ENCODE results near the gene CNKSR1. TPM values are rescaled to one million over a fixed set of nuclear protein-coding genes. Genes with fewer than 3 reads are reported as not detected.
A peak's percentile ranks its signal among the peaks of the same experiment; 100 is the strongest.

CNKSR1 gene
- total and polyA plus RNA-seq, 2 of the 8 experiments (the other 6 are each of a cell fraction or from before 2014, with no cell fraction given), result 13.9 to 14.5 TPM

DNA sequence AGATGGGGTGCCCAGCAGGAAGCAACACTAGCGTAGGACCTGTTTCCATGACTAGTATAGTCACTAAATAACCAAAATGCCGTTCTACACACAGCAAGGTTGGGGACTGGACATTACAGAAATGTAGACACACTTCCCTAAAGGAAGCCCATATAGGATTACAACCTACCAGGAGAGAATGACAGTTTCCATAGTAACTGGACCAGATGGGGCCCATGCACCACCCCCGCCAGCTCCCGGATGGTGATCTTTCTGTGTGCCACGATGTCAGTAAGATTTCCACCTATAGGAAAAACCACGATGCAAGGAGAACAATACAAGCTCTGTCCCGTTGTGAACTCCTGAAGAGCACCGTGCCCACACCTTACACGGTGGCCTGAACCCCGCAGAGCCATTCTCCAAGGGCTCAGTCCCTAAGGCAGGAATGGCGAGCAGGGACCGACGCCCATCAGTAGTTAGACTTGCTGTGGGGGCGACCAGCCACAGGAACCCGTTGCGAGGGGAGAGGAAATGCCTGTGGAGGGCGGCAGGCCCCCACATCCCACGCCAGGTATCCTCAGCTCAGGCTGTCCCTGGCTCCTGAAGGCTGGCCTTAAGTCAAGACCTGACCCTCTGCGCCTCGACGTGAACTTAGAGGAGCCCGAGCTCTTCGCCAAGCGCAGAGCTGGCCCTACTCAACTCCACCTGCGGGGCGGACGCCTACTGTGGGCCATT lies 43.1 kb downstream of the CNKSR1 start:
- TF ChIP-seq EZH2 (IDR thresholded peaks at IDR 0.05; ENCODE audit: low read depth, low read length, severe bottlenecking) (no peak), SIN3A (conservative IDR thresholded peaks at IDR 0.05 in 1 of 2, IDR thresholded peaks at IDR 0.05 in 1 of 2; ENCODE audit: low read depth in 1 of 2, low read length in 2 of 2) (no peak), BRCA1 (IDR thresholded peaks at IDR 0.05; ENCODE audit: low read depth, low read length) (no peak), SRF (IDR thresholded peaks at IDR 0.05; ENCODE audit: low read depth, low read length) (no peak), RXRA (IDR thresholded peaks at IDR 0.05; ENCODE audit: insufficient read depth, low read depth, low read length) (no peak), EP300 (IDR thresholded peaks at IDR 0.05; ENCODE audit: borderline replicate concordance in 1 of 2, low read depth in 2 of 2, low read length in 2 of 2) (no peak), POU5F1 (IDR thresholded peaks at IDR 0.05; ENCODE audit: low read depth, low read length) (no peak)
- TF ChIP-seq, protein P1, sequence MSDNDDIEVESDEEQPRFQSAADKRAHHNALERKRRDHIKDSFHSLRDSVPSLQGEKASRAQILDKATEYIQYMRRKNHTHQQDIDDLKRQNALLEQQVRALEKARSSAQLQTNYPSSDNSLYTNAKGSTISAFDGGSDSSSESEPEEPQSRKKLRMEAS (IDR thresholded peaks at IDR 0.05), result no peak
- H4K20me1 ChIP-seq (replicated peaks in 1 of 2; ENCODE audit: control insufficient read depth in 1 of 2, insufficient read depth in 2 of 2, low read length in 2 of 2), result no peaks in the 10 kb centered on the region
- no peaks in the 10 kb centered on the region for H3K79me1 ChIP-seq (ENCODE audit: low read depth, low read length)
- 89% methylated on average over 27 of the region's 27 CpGs; no CpG with 5 or more reads in 1 of the 2 experiments for WGBS, 2 experiments (ENCODE audit: extremely low coverage in 1 of 2, insufficient coverage in 1 of 2, insufficient read length in 1 of 2, insufficient replicate concordance in 2 of 2, low coverage in 1 of 2, low lambda C conversion rate in 2 of 2, missing lambda C conversion rate in 1 of 2)
- H3K4me3 ChIP-seq (ENCODE audit: extremely low read depth in 1 of 4, insufficient read depth in 2 of 4, low read depth in 3 of 4, low read length in 4 of 4), result no peak overlapping the region
- CTCF ChIA-PET (ENCODE audit: partially characterized antibody), result interaction anchor here (1.1 to 4.2 kb wide), 8 partner anchors 8 to 75 kb away, joined by 3 to 29 read pairs (median 3); partner anchors contain the start of gene CEP85
- H2BK12ac ChIP-seq (ENCODE audit: low read depth, low read length), result no peak overlapping the region
- POLR2A ChIA-PET (ENCODE audit: partially characterized antibody), result interaction anchor here (0.9 to 1.5 kb wide), 2 partner anchors 10 to 27 kb away, joined by 3 to 6 read pairs; no protein-coding TSS in a partner anchor
- peak overlapping the region; percentile 22 for H2BK120ac ChIP-seq (replicated peaks; ENCODE audit: low read depth, low read length)
- no peak overlapping the region for H3K27ac ChIP-seq (ENCODE audit: low read depth, low read length)
- H3K4ac ChIP-seq (replicated peaks; ENCODE audit: insufficient read length, low read depth, low read length), result no peak overlapping the region
- H3K4me1 ChIP-seq (replicated peaks in 1 of 4; ENCODE audit: control insufficient read depth in 3 of 4, insufficient read depth in 4 of 4, low read length in 3 of 4), result peaks cover 0 to 4% (median 2%) of the 10 kb centered on the region in 4 experiments; a peak in 4 of 7 replicates
- no peak overlapping the region for H4K91ac ChIP-seq (replicated peaks; ENCODE audit: insufficient read length, low read length)
- H3K18ac ChIP-seq (ENCODE audit: extremely low read depth, low read length), result no peak overlapping the region
- no peaks in the 10 kb centered on the region for H3K9me3 ChIP-seq (ENCODE audit: insufficient read depth in 2 of 2, low read depth in 1 of 2, low read length in 1 of 2)
- no peak overlapping the region for H4K5ac ChIP-seq (ENCODE audit: insufficient read length, low read depth, low read length)
- no peak overlapping the region for H2AK5ac ChIP-seq (ENCODE audit: low read depth, low read length)
- no peak overlapping the region for H3K9ac ChIP-seq (replicated peaks in 1 of 4; ENCODE audit: extremely low read depth in 1 of 4, low read depth in 3 of 4, low read length in 3 of 4)
- no peak overlapping the region for H3K14ac ChIP-seq (ENCODE audit: insufficient read length)
- no peak overlapping the region for H2BK5ac ChIP-seq (ENCODE audit: low read depth, low read length)
- H3K36me3 ChIP-seq (ENCODE audit: control insufficient read depth in 2 of 4, insufficient read depth in 4 of 4, low read length in 3 of 4), result no peaks in the 10 kb centered on the region
- H4K8ac ChIP-seq (ENCODE audit: extremely low read depth, insufficient read depth, low read length), result no peak overlapping the region
- H2BK15ac ChIP-seq (ENCODE audit: low read length), result no peak overlapping the region
- H2AFZ ChIP-seq (ENCODE audit: low read length), result no peak overlapping the region
- peak; percentile 28 for FAIRE-seq
- no peak overlapping the region for H2BK20ac ChIP-seq (ENCODE audit: low read length)
- peaks cover 2% of the 10 kb centered on the region; the same call in 1 of the 2 replicates for H3K23me2 ChIP-seq (ENCODE audit: low read depth, low read length)
- no peak for DNase-seq (ENCODE audit: low read depth in 1 of 2, low spot score in 2 of 2)
- peaks cover 0 to 4% (median 0%) of the 10 kb centered on the region in 4 experiments; a peak in 3 of 7 replicates for H3K27me3 ChIP-seq (replicated peaks in 1 of 4; ENCODE audit: control insufficient read depth in 3 of 4, extremely low read depth in 1 of 4, insufficient read depth in 3 of 4, low read length in 3 of 4)
- H3K79me2 ChIP-seq (ENCODE audit: control insufficient read depth in 1 of 2, insufficient read depth in 2 of 2, low read length in 2 of 2), result no peaks in the 10 kb centered on the region
- H3K56ac ChIP-seq (replicated peaks; ENCODE audit: insufficient read length, low read depth, low read length), result no peak overlapping the region
- H3K23ac ChIP-seq (ENCODE audit: insufficient read length), result no peak overlapping the region
- no peak overlapping the region for H3K4me2 ChIP-seq (ENCODE audit: insufficient read depth in 1 of 2, low read depth in 2 of 2, low read length in 2 of 2)
